Measurements from ENCODE around the gene PHF19. TPM values are rescaled to one million over a fixed set of nuclear protein-coding genes. Genes with fewer than 3 reads are reported as not detected.

PHF19 gene
- total and polyA plus RNA-seq, 10 of the 15 experiments (the other 5 are each of a cell fraction or from before 2014, with no cell fraction given) = 26.0 to 133 (median 87.7) TPM

DNA sequence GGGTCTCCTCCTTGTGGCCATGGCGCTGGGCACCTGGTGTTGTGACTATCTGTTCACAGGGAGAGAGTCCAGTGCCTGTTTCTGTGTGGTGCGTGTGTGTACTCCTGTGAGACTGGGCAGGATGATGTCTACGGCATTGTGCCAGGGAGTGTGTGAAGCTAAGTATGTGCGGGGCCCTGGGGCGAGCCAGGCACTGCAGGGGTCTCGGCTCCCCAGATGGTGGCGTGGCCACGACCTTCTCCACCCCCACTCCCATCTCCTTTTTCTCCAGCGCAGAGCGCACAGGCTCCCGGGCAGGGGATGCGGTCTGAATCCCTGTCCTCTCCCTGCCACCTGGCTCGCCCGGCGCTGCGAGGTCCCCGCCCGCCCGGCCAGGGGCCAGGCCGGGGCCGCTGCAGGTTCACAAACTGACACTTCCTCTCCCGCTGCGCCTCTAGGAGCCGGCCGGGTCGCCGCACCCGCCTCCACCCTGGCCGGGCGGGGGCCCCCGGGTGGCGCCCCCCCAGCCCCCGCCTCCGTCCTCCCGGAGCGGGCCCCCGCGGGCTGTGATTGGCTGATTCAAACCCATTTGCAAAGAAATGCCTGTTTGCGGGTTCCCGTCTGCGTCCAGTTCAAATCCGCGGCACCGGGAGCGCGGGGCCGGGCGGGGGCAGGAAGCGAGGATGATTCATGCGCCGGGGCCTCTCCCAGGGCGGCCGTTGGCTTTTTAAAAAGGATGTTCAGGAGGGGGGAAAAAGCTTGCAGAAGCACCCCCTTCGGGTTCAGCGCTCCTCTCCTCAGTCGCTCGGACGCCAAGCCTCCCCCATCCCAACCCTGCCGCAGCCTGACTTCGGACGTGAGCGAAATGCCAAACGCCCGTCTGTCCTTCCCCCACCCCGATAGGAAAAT lies 790 bp downstream of the PHF19 start (continued):
- TF ChIP-seq BRCA1 (IDR thresholded peaks at IDR 0.05; ENCODE audit: low read depth, low read length) (no peak), HDGF (IDR thresholded peaks at IDR 0.05) (peak; percentile 83; the same call in 1 of the 2 replicates), RUNX3 (IDR thresholded peaks at IDR 0.05; ENCODE audit: low read length) (no peak), MTA3 (IDR thresholded peaks at IDR 0.05; ENCODE audit: borderline replicate concordance, low read length) (no peak), CREM (IDR thresholded peaks at IDR 0.05; ENCODE audit: low read depth) (0 out of 2 replicates have a peak, but pooled peaks have one; percentile 5), POU2F2 (IDR thresholded peaks at IDR 0.05; ENCODE audit: borderline replicate concordance, low read depth, low read length) (peak; percentile 30; the same call in 1 of the 3 replicates), CBX3 (IDR thresholded peaks at IDR 0.05; ENCODE audit: borderline replicate concordance, low read depth) (no peak), SUPT20H (IDR thresholded peaks at IDR 0.05; ENCODE audit: borderline replicate concordance, control insufficient read depth, low read depth, low read length) (no peak), IKZF2 (IDR thresholded peaks at IDR 0.05) (peak in 1 of 2 experiments; percentile 24; a peak in 1 of 4 replicates), PML (IDR thresholded peaks at IDR 0.05; ENCODE audit: low read length) (no peak), FOXK2 (IDR thresholded peaks at IDR 0.05) (no peak), ZNF24 (IDR thresholded peaks at IDR 0.05) (0 out of 2 replicates have a peak, but pooled peaks have one; percentile 29), RAD51 (IDR thresholded peaks at IDR 0.05) (no peak), HCFC1 (IDR thresholded peaks at IDR 0.05; ENCODE audit: low read length) (no peak), TCF3 (IDR thresholded peaks at IDR 0.05; ENCODE audit: borderline replicate concordance, insufficient read depth, low read depth, low read length) (0 out of 2 replicates have a peak, but pooled peaks have one; percentile 32), MYC (IDR thresholded peaks at IDR 0.05; ENCODE audit: insufficient read depth, insufficient read length, insufficient replicate concordance, low read length, severe bottlenecking) (no peak), PAX8 (IDR thresholded peaks at IDR 0.05) (no peak), ZNF274 (IDR thresholded peaks at IDR 0.05; ENCODE audit: insufficient read depth, insufficient read length) (no peak), ATF7 (IDR thresholded peaks at IDR 0.05; ENCODE audit: low read depth) (0 out of 2 replicates have a peak, but pooled peaks have one; percentile 34), NFXL1 (IDR thresholded peaks at IDR 0.05; ENCODE audit: borderline replicate concordance) (no peak), ASH2L (IDR thresholded peaks at IDR 0.05; ENCODE audit: borderline replicate concordance, low read depth) (no peak), MEF2A (IDR thresholded peaks at IDR 0.05; ENCODE audit: insufficient read depth, low read depth, low read length) (0 out of 2 replicates have a peak, but pooled peaks have one; percentile 19), EED (IDR thresholded peaks at IDR 0.05; ENCODE audit: low read depth) (peak; percentile 69), MEF2B (IDR thresholded peaks at IDR 0.05; ENCODE audit: partially characterized antibody, poor library complexity, severe bottlenecking) (no peak), PAX5 (IDR thresholded peaks at IDR 0.05; ENCODE audit: borderline replicate concordance, low read depth, low read length) (0 out of 2 replicates have a peak, but pooled peaks have one; percentile 7), ZZZ3 (IDR thresholded peaks at IDR 0.05; ENCODE audit: control insufficient read depth, insufficient read length, low read depth) (no peak), NBN (IDR thresholded peaks at IDR 0.05) (no peak), HSF1 (IDR thresholded peaks at IDR 0.05; ENCODE audit: low read depth, low read length) (no peak), STAT3 (IDR thresholded peaks at IDR 0.05; ENCODE audit: low read depth, low read length) (no peak)
- TF ChIP-seq, protein P1, sequence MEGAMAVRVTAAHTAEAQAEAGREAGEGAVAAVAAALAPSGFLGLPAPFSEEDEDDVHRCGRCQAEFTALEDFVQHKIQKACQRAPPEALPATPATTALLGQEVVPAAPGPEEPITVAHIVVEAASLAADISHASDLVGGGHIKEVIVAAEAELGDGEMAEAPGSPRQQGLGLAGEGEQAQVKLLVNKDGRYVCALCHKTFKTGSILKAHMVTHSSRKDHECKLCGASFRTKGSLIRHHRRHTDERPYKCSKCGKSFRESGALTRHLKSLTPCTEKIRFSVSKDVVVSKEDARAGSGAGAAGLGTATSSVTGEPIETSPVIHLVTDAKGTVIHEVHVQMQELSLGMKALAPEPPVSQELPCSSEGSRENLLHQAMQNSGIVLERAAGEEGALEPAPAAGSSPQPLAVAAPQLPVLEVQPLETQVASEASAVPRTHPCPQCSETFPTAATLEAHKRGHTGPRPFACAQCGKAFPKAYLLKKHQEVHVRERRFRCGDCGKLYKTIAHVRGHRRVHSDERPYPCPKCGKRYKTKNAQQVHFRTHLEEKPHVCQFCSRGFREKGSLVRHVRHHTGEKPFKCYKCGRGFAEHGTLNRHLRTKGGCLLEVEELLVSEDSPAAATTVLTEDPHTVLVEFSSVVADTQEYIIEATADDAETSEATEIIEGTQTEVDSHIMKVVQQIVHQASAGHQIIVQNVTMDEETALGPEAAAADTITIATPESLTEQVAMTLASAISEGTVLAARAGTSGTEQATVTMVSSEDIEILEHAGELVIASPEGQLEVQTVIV (IDR thresholded peaks at IDR 0.05; ENCODE audit: borderline replicate concordance, partially characterized antibody) = no peak

All from GM12878 (cell line).